SU-DHL-6 (cell line): ENCODE results near the gene ALOXE3.

Source experiments
- H2AFZ ChIP-seq: fragments of 200-600 bp; sonication (generic); 2 replicates; pipeline ENCODE4 v1.6.1; 2014; ENCODE audit warnings: low read depth, mild to moderate bottlenecking, moderate library complexity, mixed read lengths, antibody characterized with exemption, low read length; ENCODE audit not compliant: severe bottlenecking
- H3F3A ChIP-seq: fragments of 200-600 bp; shearing (Covaris generic); 2 replicates; pipeline ENCODE4 v1.6.0; 2016; ENCODE audit warnings: antibody characterized with exemption, mild to moderate bottlenecking; ENCODE audit not compliant: insufficient read depth
- H3K27ac ChIP-seq: fragments of 200-600 bp; sonication (generic); 2 replicates; pipeline ENCODE4 v1.5.1; 2016; ENCODE audit warnings: low read depth, mild to moderate bottlenecking, low read length, moderate library complexity, mixed read lengths
- H3K27me3 ChIP-seq: fragments of 200-600 bp; sonication (generic), shearing (Covaris generic); 2 replicates; pipeline ENCODE4 v1.6.0; 2014; ENCODE audit warnings: mild to moderate bottlenecking, low read length
- H3K36me3 ChIP-seq: fragments of 200-600 bp; sonication (generic); 2 replicates; pipeline ENCODE4 v1.6.1; 2014; ENCODE audit warnings: mild to moderate bottlenecking, low read length, mixed read lengths
- H3K4me2 ChIP-seq: fragments of 300-600, 200-600 bp; shearing (Covaris generic), sonication (generic); 2 replicates; pipeline ENCODE4 v1.6.0; 2014; ENCODE audit warnings: low read length, low read depth, mild to moderate bottlenecking; ENCODE audit not compliant: poor library complexity, severe bottlenecking
- H3K4me3 ChIP-seq: fragments of 200-600 bp; sonication (generic); 2 replicates; pipeline ENCODE4 v1.5.1; 2014; ENCODE audit warnings: antibody characterized with exemption, low read length, mild to moderate bottlenecking, mixed read lengths; ENCODE audit not compliant: insufficient read depth, poor library complexity, severe bottlenecking
- H3K79me2 ChIP-seq: fragments of 200-600 bp; sonication (generic); 2 replicates; pipeline ENCODE4 v1.6.1; 2014; ENCODE audit warnings: mild to moderate bottlenecking, low read length, moderate library complexity; ENCODE audit not compliant: insufficient read depth
- H3K9ac ChIP-seq: fragments of 200-600 bp; sonication (generic); 2 replicates; pipeline ENCODE4 v1.7.0; 2014; ENCODE audit warnings: mild to moderate bottlenecking, low read length
- H3K9me2 ChIP-seq: fragments of 200-600 bp; sonication (generic); replicated peaks from 2 replicates; pipeline ENCODE4 v1.6.1; 2014; ENCODE audit warnings: low read length; ENCODE audit not compliant: insufficient read depth
- H3K9me3 ChIP-seq: fragments of 200-600 bp; sonication (generic); 2 replicates; pipeline ENCODE4 v1.6.1; 2014; ENCODE audit warnings: low read length, mixed read lengths; ENCODE audit not compliant: insufficient read depth
- H4K20me1 ChIP-seq: fragments of 200-600 bp; sonication (generic); 2 replicates; pipeline ENCODE4 v1.6.1; 2014; ENCODE audit warnings: low read depth, mild to moderate bottlenecking, antibody characterized with exemption, low read length, moderate library complexity, mixed read lengths
- EZH2phosphoT487 ChIP-seq: fragments of 200-600 bp; sonication (generic), shearing (Covaris generic); conservative IDR thresholded peaks from 2 replicates; pipeline ENCODE4 v1.6.1; 2018; ENCODE audit warnings: mild to moderate bottlenecking, antibody characterized with exemption, low read length, moderate library complexity, mixed read lengths
- TF ChIP-seq, protein P1 (sequence below): fragments of 200-600 bp; sonication (generic); IDR thresholded peaks from one replicate; pipeline ENCODE4 v1.5.1; 2017; ENCODE audit warnings: antibody characterized with exemption, mild to moderate bottlenecking, low read length, moderate library complexity; ENCODE audit not compliant: insufficient read depth, poor library complexity, severe bottlenecking

Gene ALOXE3

DNA sequence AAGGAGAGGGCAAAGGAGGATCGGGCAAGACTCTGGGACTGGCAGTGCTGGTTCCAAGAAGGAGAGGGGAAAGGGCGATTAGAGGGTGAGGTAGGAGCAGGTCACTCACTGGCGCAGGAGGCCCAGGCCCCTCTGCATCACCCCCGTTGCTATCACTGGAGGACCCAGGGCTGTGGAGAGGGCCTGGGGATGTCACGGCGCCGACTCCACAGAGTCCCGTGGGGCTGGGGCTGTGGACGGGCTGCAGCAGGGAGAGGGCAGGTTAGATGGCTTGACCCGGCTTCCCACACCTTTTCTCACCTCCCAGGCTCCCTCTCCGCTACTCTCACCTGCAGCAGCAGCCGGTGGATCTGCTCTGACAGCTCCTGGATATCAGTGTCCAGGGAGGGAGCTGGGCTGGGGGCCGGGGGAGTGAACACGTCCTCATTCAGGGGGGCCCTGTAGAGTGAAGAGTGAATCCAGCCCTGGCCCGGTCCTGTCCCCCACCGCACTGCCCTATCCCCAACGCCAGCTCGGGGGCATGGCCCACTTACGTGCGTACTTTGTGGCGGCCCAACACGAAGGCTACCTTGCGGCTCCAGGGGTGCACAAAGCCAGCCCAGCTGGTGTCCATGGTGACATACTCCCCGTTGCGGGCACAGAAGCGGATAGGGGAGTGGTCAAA is 29.0 kb upstream of the ALOXE3 start:
- Histone ChIP-seq H3K27me3 (no peaks in the 10 kb centered on the region), H3K4me2 (no peak overlapping the region), H3K27ac (no peak overlapping the region), H4K20me1 (no peaks in the 10 kb centered on the region), H3K9ac (no peak overlapping the region), H3K4me3 (no peak overlapping the region), H3K9me2 (no peaks in the 10 kb centered on the region), H2AFZ (no peak overlapping the region), H3K9me3 (no peaks in the 10 kb centered on the region), H3F3A (0 out of 2 replicates have a peak, but pooled peaks cover 3% of the 10 kb centered on the region), H3K36me3 (no peaks in the 10 kb centered on the region), H3K79me2 (peaks cover 5% of the 10 kb centered on the region; the same call in 1 of the 2 replicates)
- TF ChIP-seq EZH2phosphoT487: no peak
- TF ChIP-seq, protein P1, sequence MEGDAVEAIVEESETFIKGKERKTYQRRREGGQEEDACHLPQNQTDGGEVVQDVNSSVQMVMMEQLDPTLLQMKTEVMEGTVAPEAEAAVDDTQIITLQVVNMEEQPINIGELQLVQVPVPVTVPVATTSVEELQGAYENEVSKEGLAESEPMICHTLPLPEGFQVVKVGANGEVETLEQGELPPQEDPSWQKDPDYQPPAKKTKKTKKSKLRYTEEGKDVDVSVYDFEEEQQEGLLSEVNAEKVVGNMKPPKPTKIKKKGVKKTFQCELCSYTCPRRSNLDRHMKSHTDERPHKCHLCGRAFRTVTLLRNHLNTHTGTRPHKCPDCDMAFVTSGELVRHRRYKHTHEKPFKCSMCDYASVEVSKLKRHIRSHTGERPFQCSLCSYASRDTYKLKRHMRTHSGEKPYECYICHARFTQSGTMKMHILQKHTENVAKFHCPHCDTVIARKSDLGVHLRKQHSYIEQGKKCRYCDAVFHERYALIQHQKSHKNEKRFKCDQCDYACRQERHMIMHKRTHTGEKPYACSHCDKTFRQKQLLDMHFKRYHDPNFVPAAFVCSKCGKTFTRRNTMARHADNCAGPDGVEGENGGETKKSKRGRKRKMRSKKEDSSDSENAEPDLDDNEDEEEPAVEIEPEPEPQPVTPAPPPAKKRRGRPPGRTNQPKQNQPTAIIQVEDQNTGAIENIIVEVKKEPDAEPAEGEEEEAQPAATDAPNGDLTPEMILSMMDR: no peak

DNA sequence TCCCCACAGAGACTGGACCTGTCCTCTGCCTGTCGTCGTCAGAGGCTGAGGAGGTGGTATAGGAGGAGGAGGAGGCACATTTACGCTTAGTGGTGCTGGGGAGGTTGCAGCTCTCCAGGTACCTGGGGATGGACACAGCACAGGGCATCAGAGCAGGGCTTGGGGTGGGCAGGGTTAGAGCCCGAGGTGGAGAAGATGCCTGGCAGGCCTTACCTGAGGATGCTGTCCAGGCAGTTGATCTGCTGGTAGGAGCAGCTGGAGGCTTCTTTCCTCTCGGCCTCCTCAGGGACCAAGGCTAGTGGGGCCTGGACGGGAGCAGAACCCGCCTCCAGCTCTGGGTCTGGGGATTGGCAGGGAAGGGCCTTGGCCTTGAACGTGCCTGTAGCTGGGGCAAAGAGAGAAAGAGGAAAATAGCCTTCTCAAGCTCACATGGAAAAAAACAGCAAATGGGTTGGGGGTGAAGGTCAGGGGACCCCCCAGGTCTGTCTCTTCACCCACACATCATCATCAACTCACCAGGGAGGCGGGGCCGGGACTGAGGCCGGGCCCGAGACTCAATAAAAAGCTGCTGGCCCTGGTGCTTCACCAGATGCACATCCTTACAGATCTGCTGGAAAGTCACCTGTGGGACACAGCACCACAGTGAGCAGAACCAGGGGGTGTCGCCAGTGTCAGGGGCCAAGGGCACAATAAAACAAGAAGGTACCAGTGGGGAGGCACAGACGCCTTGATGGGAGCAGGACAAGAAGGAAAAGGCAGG is 28.2 kb upstream of the ALOXE3 start:
- Histone ChIP-seq H3K9me3 (no peaks in the 10 kb centered on the region), H3K27me3 (no peaks in the 10 kb centered on the region), H2AFZ (no peak overlapping the region), H3K9me2 (no peaks in the 10 kb centered on the region), H3K4me3 (no peak overlapping the region), H3K36me3 (no peaks in the 10 kb centered on the region), H3K4me2 (no peak overlapping the region), H3K79me2 (no peaks in the 10 kb centered on the region), H4K20me1 (no peaks in the 10 kb centered on the region), H3K27ac (no peak overlapping the region), H3F3A (no peaks in the 10 kb centered on the region), H3K9ac (no peak overlapping the region)
- no peak for TF ChIP-seq EZH2phosphoT487
- TF ChIP-seq, protein P1: no peak

DNA sequence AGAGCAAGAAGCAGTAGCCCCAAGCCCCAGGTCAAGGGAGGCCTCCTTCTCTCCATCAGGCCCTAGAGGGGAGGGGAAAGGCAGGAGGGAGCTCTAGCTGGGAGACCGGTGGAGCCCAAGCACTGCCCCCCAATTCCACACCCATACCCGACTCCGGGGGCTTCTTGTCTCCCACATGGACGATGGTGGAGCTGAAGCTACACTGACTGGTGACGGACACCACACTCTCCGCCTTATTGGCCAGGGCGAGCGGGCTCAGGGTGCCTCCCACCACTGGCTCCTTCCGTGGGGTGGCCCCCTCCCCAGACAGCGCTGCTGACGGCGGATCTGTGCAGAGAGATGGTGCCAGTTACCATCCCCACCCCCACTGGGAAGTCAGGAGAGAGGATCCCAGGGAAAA is 27.5 kb upstream of the ALOXE3 start:
- Histone ChIP-seq H4K20me1 (no peaks in the 10 kb centered on the region), H3K79me2 (no peaks in the 10 kb centered on the region), H3K4me3 (no peak overlapping the region), H3K27ac (no peak overlapping the region), H2AFZ (no peak overlapping the region), H3K9me3 (no peaks in the 10 kb centered on the region), H3K4me2 (no peak overlapping the region), H3K9me2 (no peaks in the 10 kb centered on the region), H3F3A (no peaks in the 10 kb centered on the region), H3K36me3 (no peaks in the 10 kb centered on the region), H3K27me3 (no peaks in the 10 kb centered on the region), H3K9ac (no peak overlapping the region)
- TF ChIP-seq, protein P1: no peak
- TF ChIP-seq EZH2phosphoT487: no peak
